K562 (cell line): Measurements from ENCODE around the gene AURKB. TPM values are rescaled to one million over a fixed set of nuclear protein-coding genes. Genes with fewer than 3 reads are reported as not detected.

Source experiments
- ATAC-seq: fragments of 200-7000 bp; cut with Tn5 transposase; 3 replicates; pipeline ENCODE4 v1.9.1; 2020; ENCODE audit warnings: moderate library complexity
- BruUV-seq: library from RNA; stranded (reverse); fragments of 400-500 nt; replicated peaks from 2 replicates; lab custom pipeline; 2021; lab: Mats Ljungman, UMichigan
- CTCF ChIA-PET: fragments of 300-600 bp; formaldehyde crosslinking; extraction: SDS; loops from one replicate; lab custom pipeline; 2021; ENCODE audit warnings: low intra/inter-chr PET ratio; lab: Yijun Ruan, JAX
- POLR2A ChIA-PET: fragments of 300-600, 350-650 bp; sonication (Branson Sonifier 250); formaldehyde crosslinking; extraction: SDS; loops from one replicate; lab custom pipeline; 2021; ENCODE audit warnings: antibody characterized with exemption, inconsistent platforms; lab: Yijun Ruan, JAX
- DNase-seq, 4 experiments: peaks; one replicate each; pipeline versions ENCODE4 v3.0.0 to v3.0.0-alpha.2; 2011 to 2018; ENCODE audit warnings: low spot score in 3 of 4, mixed read lengths in 3 of 4; ENCODE audit errors: extremely low read depth in 1 of 4
- FAIRE-seq: peaks from 2 replicates; lab custom pipeline; 2011; peaks lifted over from hg19 to GRCh38; lab: Jason Lieb, UNC
- H2AFZ ChIP-seq: 2 replicates; pipeline ENCODE4 v1.6.0; 2011; ENCODE audit warnings: low read depth, low read length, control low read depth, inconsistent platforms
- H3K27ac ChIP-seq: fragments of 200-600 bp; 3 replicates; pipeline ENCODE4 v1.8.0; 2011; ENCODE audit warnings: low read depth, mild to moderate bottlenecking, control low read depth, inconsistent platforms, low read length, moderate library complexity, mixed read lengths; ENCODE audit errors: extremely low read depth
- H3K27me3 ChIP-seq, 2 experiments: fragments of 300-600 bp in 1 of 2; 2 replicates in 1 of 2; 3 replicates in 1 of 2; pipeline versions ENCODE4 v1.6.0 to v1.8.0; 2011; ENCODE audit warnings: inconsistent platforms in 2 of 2, low read length in 2 of 2, mild to moderate bottlenecking in 1 of 2, mixed read lengths in 1 of 2, moderate library complexity in 1 of 2; ENCODE audit not compliant: control insufficient read depth in 2 of 2, insufficient read depth in 2 of 2
- H3K36me3 ChIP-seq: fragments of 300-600 bp; 3 replicates; pipeline ENCODE4 v1.8.0; 2011; ENCODE audit warnings: mild to moderate bottlenecking, low read length, inconsistent platforms; ENCODE audit not compliant: control insufficient read depth, insufficient read depth
- H3K4me1 ChIP-seq, 2 experiments: fragments of 200-600 bp in 1 of 2; replicated peaks in 1 of 2; 2 replicates in 1 of 2; 3 replicates in 1 of 2; pipeline versions ENCODE4 v1.5.1 to v1.8.0; 2011; ENCODE audit warnings: inconsistent platforms in 2 of 2, low read length in 2 of 2, mild to moderate bottlenecking in 1 of 2, mixed read lengths in 1 of 2, moderate library complexity in 1 of 2; ENCODE audit not compliant: control insufficient read depth in 2 of 2, insufficient read depth in 2 of 2
- H3K4me2 ChIP-seq: 2 replicates; pipeline ENCODE4 v1.6.1; 2011; ENCODE audit warnings: low read length, control low read depth, inconsistent platforms, mixed read lengths; ENCODE audit not compliant: insufficient read depth
- H3K4me3 ChIP-seq: fragments of 200-600 bp; sonication (generic), shearing (Covaris generic); 2 replicates; pipeline ENCODE4 v1.5.1; 2016; ENCODE audit warnings: control low read depth, inconsistent platforms
- H3K79me2 ChIP-seq: fragments of 200-600 bp; 3 replicates; pipeline ENCODE4 v1.8.0; 2011; ENCODE audit warnings: low read length, inconsistent platforms; ENCODE audit not compliant: control insufficient read depth, insufficient read depth
- H3K9ac ChIP-seq, 2 experiments: 2 replicates each; pipeline versions ENCODE4 v1.6.0 to v1.6.1; 2011; ENCODE audit warnings: low read depth in 2 of 2, low read length in 2 of 2, control low read depth in 1 of 2, inconsistent platforms in 1 of 2, mild to moderate bottlenecking in 1 of 2, mixed read lengths in 1 of 2; ENCODE audit not compliant: insufficient read depth in 1 of 2
- H3K9me1 ChIP-seq: one replicate; pipeline ENCODE4 v1.6.0; 2011; ENCODE audit warnings: inconsistent platforms, mild to moderate bottlenecking, low read length, moderate library complexity; ENCODE audit not compliant: control insufficient read depth, insufficient read depth
- H3K9me3 ChIP-seq: replicated peaks from 2 replicates; pipeline ENCODE4 v1.5.1; 2011; ENCODE audit warnings: low read depth, low read length, inconsistent platforms; ENCODE audit not compliant: control insufficient read depth, insufficient read depth
- H4K20me1 ChIP-seq: replicated peaks from 2 replicates; pipeline ENCODE4 v1.6.1; 2011; ENCODE audit warnings: low read length, inconsistent platforms, mixed read lengths; ENCODE audit not compliant: control insufficient read depth, insufficient read depth
- HMG20B ChIP-seq: fragments of 250-450 bp; sonication (Bioruptor Pico); IDR thresholded peaks from 2 replicates; pipeline ENCODE4 v1.5.0; 2021; ENCODE audit warnings: mild to moderate bottlenecking
- KAT8 ChIP-seq: fragments of 450-650 bp; IDR thresholded peaks from 2 replicates; pipeline ENCODE4 v1.6.1; 2016; ENCODE audit warnings: low read depth, mild to moderate bottlenecking
- MIER1 ChIP-seq: fragments of 450-650 bp; IDR thresholded peaks from 2 replicates; pipeline ENCODE4 v1.6.1; 2016; ENCODE audit warnings: antibody characterized with exemption, mild to moderate bottlenecking, low read depth
- MTA1 ChIP-seq: fragments of 450-650 bp; IDR thresholded peaks from 2 replicates; pipeline ENCODE4 v1.6.1; 2017; ENCODE audit warnings: borderline replicate concordance
- NFYB ChIP-seq: IDR thresholded peaks from 2 replicates; pipeline ENCODE4 v1.6.1; 2011; ENCODE audit warnings: mild to moderate bottlenecking, moderate library complexity; ENCODE audit not compliant: insufficient read length; ENCODE audit errors: extremely low read depth
- NKRF ChIP-seq: fragments of 450-650 bp; IDR thresholded peaks from 2 replicates; pipeline ENCODE4 v1.6.1; 2016; ENCODE audit warnings: borderline replicate concordance
- RBM34 ChIP-seq: fragments of 200-400 bp; formaldehyde crosslinking; IDR thresholded peaks from 2 replicates; pipeline ENCODE4 v1.6.1; 2018; ENCODE audit warnings: low read length, borderline replicate concordance; ENCODE audit not compliant: insufficient read depth
- ZBTB1 ChIP-seq: sonication (generic); formaldehyde crosslinking; IDR thresholded peaks from 2 replicates; pipeline ENCODE4 v1.8.1; 2023; ENCODE audit warnings: missing genetic modification reagents, low read depth, mild to moderate bottlenecking, borderline replicate concordance
- ZNF12 ChIP-seq: sonication (generic); formaldehyde crosslinking; IDR thresholded peaks from 2 replicates; pipeline ENCODE4 v1.4.0; 2020; ENCODE audit warnings: mild to moderate bottlenecking, missing genetic modification reagents
- ZSCAN29 ChIP-seq: fragments of 450-650 bp; IDR thresholded peaks from 2 replicates; pipeline ENCODE4 v1.6.1; 2017
- WGBS: fragments of 100-300 bp; shearing (Covaris generic); methylation state at CpG from one replicate; pipeline ENCODE4 v1.1.6; 2016; ENCODE audit warnings: low coverage, mixed read lengths; ENCODE audit not compliant: insufficient coverage; ENCODE audit errors: missing lambda C conversion rate; 5-methylcytosine and 5-hydroxymethylcytosine counted together
- in situ Hi-C: fragments of 300-500 bp; cut with MboI; formaldehyde crosslinking; loops from 4 replicates; pipeline ENCODE4 v1.15.0; 2018; ENCODE audit warnings: inconsistent platforms, mixed read lengths
- intact Hi-C: fragments of 100-400 bp; cut with micrococcal nuclease; formaldehyde crosslinking; loops from 2 replicates; pipeline ENCODE4 v1.14.2; 2022
- polyA plus RNA-seq, 8 experiments: library from polyadenylated mRNA; depleted of rRNA in 4 of 8; stranded (reverse) in 5 of 8; unstranded in 3 of 8; fragments of >200 nt; fragmentation: Nextera tagmentation in 2 of 8; fragmentation: Illumina TruSeq in 1 of 8; extraction: Ambion mirVana in 2 of 8; extraction: Trizol in 1 of 8; gene quantifications; 2 replicates each; pipeline versions ENCODE4 v1.2.1 to v1.2.3, GENCODE V29; 2011 to 2014; ENCODE audit warnings: inconsistent platforms in 1 of 8, missing spikeins in 1 of 8
- total RNA-seq, 7 experiments: library from RNA; depleted of rRNA in 6 of 7; stranded (reverse); fragments of >200 nt in 6 of 7; fragmentation: Illumina TruSeq in 2 of 7; extraction: Trizol in 2 of 7; gene quantifications; 2 replicates each; pipeline versions ENCODE4 v1.2.1 to v1.2.3, GENCODE V29; 2011 to 2021; ENCODE audit warnings: low replicate concordance in 1 of 7
- TF ChIP-seq, protein P1 (sequence below), 2 experiments: fragments of 450-650 bp; IDR thresholded peaks; 2 replicates each; pipeline ENCODE4 v1.6.1; 2018; ENCODE audit warnings: mild to moderate bottlenecking in 2 of 2, low read depth in 1 of 2; ENCODE audit not compliant: partially characterized antibody in 2 of 2
- TF ChIP-seq, protein P2 (sequence below): fragments of 450-650 bp; IDR thresholded peaks from 2 replicates; pipeline ENCODE4 v1.6.1; 2016

Gene AURKB
- total and polyA plus RNA-seq, 9 of the 15 experiments (the other 6 are each of a cell fraction or from before 2014, with no cell fraction given) = 27.2 to 114 (median 74.8) TPM

- FAIRE-seq (peak; percentile 61), DNase-seq (peak in 2 of 4 experiments; percentile 41 to 45)
- POLR2A ChIA-PET = interaction anchor here (1.0 to 7.5 kb wide), 10 partner anchors 12 to 119 kb away, joined by 3 to 89 read pairs (median 4); partner anchors contain the start of genes AURKB and CTC1
- TF ChIP-seq MTA1 = peak; percentile 27; the same call in 1 of the 2 replicates
- TF ChIP-seq NFYB = no peak
- TF ChIP-seq, protein P1, sequence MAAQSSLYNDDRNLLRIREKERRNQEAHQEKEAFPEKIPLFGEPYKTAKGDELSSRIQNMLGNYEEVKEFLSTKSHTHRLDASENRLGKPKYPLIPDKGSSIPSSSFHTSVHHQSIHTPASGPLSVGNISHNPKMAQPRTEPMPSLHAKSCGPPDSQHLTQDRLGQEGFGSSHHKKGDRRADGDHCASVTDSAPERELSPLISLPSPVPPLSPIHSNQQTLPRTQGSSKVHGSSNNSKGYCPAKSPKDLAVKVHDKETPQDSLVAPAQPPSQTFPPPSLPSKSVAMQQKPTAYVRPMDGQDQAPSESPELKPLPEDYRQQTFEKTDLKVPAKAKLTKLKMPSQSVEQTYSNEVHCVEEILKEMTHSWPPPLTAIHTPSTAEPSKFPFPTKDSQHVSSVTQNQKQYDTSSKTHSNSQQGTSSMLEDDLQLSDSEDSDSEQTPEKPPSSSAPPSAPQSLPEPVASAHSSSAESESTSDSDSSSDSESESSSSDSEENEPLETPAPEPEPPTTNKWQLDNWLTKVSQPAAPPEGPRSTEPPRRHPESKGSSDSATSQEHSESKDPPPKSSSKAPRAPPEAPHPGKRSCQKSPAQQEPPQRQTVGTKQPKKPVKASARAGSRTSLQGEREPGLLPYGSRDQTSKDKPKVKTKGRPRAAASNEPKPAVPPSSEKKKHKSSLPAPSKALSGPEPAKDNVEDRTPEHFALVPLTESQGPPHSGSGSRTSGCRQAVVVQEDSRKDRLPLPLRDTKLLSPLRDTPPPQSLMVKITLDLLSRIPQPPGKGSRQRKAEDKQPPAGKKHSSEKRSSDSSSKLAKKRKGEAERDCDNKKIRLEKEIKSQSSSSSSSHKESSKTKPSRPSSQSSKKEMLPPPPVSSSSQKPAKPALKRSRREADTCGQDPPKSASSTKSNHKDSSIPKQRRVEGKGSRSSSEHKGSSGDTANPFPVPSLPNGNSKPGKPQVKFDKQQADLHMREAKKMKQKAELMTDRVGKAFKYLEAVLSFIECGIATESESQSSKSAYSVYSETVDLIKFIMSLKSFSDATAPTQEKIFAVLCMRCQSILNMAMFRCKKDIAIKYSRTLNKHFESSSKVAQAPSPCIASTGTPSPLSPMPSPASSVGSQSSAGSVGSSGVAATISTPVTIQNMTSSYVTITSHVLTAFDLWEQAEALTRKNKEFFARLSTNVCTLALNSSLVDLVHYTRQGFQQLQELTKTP (IDR thresholded peaks at IDR 0.05; ENCODE audit: low read depth in 1 of 2, partially characterized antibody in 2 of 2) = peak in 1 of 2 experiments; percentile 7
- no peak for TF ChIP-seq ZNF12 (CRISPR knock-in tag)
- no peak for TF ChIP-seq ZBTB1
- TF ChIP-seq ZSCAN29 = no peak
- TF ChIP-seq RBM34 = no peak
- no peak for TF ChIP-seq HMG20B
- TF ChIP-seq, protein P2, sequence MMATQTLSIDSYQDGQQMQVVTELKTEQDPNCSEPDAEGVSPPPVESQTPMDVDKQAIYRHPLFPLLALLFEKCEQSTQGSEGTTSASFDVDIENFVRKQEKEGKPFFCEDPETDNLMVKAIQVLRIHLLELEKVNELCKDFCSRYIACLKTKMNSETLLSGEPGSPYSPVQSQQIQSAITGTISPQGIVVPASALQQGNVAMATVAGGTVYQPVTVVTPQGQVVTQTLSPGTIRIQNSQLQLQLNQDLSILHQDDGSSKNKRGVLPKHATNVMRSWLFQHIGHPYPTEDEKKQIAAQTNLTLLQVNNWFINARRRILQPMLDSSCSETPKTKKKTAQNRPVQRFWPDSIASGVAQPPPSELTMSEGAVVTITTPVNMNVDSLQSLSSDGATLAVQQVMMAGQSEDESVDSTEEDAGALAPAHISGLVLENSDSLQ = peak; percentile 98
- no peak for TF ChIP-seq MIER1
- no peak for TF ChIP-seq KAT8
- peak; percentile 36; the same call in 1 of the 2 replicates for TF ChIP-seq NKRF
Measured at GRCh38 chr17:8222380-8222629, 11.9 kb upstream of the AURKB start.

More at GRCh38 chr17:8222380-8222629, 11.9 kb upstream of the AURKB start:
- H3K9me1 ChIP-seq = no peaks in the 10 kb centered on the region
- peaks cover 4% of the 10 kb centered on the region; the same call in 2 of the 3 replicates for H3K36me3 ChIP-seq
- in situ Hi-C loops = loop anchor here (5.0 kb wide), 1 partner anchor 100 kb away; the partner anchor contains the start of gene HES7
- intact Hi-C loops = loop anchor here (2.0 to 10.0 kb wide), 2 partner anchors 78 to 162 kb away; partner anchors contain the start of gene RPL26
- H3K4me1 ChIP-seq = peaks cover 25 to 27% of the 10 kb centered on the region in 2 experiments; a peak in 4 of 5 replicates
- no peaks in the 10 kb centered on the region for H3K27me3 ChIP-seq
- H4K20me1 ChIP-seq = peaks cover 5% of the 10 kb centered on the region
- 1% methylated on average over 9 of the region's 9 CpGs for WGBS
- no TSS peak for BruUV-seq
- H3K9me3 ChIP-seq = no peaks in the 10 kb centered on the region
- CTCF ChIA-PET = no interaction called here
- peak overlapping the region; percentile 99 for H3K4me2 ChIP-seq
- peak overlapping the region; percentile 91 for H3K27ac ChIP-seq
- no peaks in the 10 kb centered on the region for H3K79me2 ChIP-seq
- H2AFZ ChIP-seq = peak overlapping the region; percentile 95
- H3K4me3 ChIP-seq = peak overlapping the region; percentile 60
- ATAC-seq = peak; percentile 15; the same call in 2 of the 3 replicates
- peak overlapping the region; percentile 91 to 92 for H3K9ac ChIP-seq
